GM19455 (cell line): ENCODE data around the gene AAGAB.
"Not testable (repeated sequence)": the region's sequence is repeated elsewhere in the genome, so short reads cannot be mapped to it uniquely, and the experiment has no call there.

Source experiments
- ATAC-seq: cut with Tn5 transposase; IDR thresholded peaks from one replicate; pipeline ENCODE4 v1.9.1; 2021; ENCODE audit not compliant: unreplicated experiment

Gene AAGAB

GRCh38 chr15:67253549-67254237, 768 bp downstream of the AAGAB start:
- no peak for ATAC-seq

GRCh38 chr15:67253101-67253500, 1.4 kb downstream of the AAGAB start:
- no peak for ATAC-seq

- ATAC-seq = no peak
Measured at GRCh38 chr15:67251318-67251717, 3.1 kb downstream of the AAGAB start.

GRCh38 chr15:67249830-67250229, 4.6 kb downstream of the AAGAB start:
- ATAC-seq = no peak

- ATAC-seq = no peak
Measured at GRCh38 chr15:67248011-67248505, 6.4 kb downstream of the AAGAB start.

GRCh38 chr15:67246606-67247005, 7.9 kb downstream of the AAGAB start:
- not testable (repeated sequence) for ATAC-seq

- no peak for ATAC-seq
Measured at GRCh38 chr15:67244971-67245478, 9.4 kb downstream of the AAGAB start.

GRCh38 chr15:67242708-67243111, 11.8 kb downstream of the AAGAB start:
- ATAC-seq = no peak

GRCh38 chr15:67241132-67241855, 13.2 kb downstream of the AAGAB start:
- peak; percentile 88 for ATAC-seq

GRCh38 chr15:67240235-67241131, 14.0 kb downstream of the AAGAB start:
- ATAC-seq = no peak

GRCh38 chr15:67232591-67232990, 21.9 kb downstream of the AAGAB start:
- no peak for ATAC-seq

- no peak for ATAC-seq
Measured at GRCh38 chr15:67230504-67230903, 24.0 kb downstream of the AAGAB start.

- no peak for ATAC-seq
Measured at GRCh38 chr15:67228286-67228685, 26.2 kb downstream of the AAGAB start.

- ATAC-seq = no peak
Measured at GRCh38 chr15:67227846-67228245, 26.6 kb downstream of the AAGAB start.

GRCh38 chr15:67227431-67227830, 27.0 kb downstream of the AAGAB start:
- ATAC-seq = no peak

- ATAC-seq = no peak
Measured at GRCh38 chr15:67225336-67225735, 29.1 kb downstream of the AAGAB start.

GRCh38 chr15:67224889-67225288, 29.6 kb downstream of the AAGAB start:
- ATAC-seq = no peak

- no peak for ATAC-seq
Measured at GRCh38 chr15:67219288-67219687, 35.2 kb downstream of the AAGAB start.

GRCh38 chr15:67218428-67218827, 36.0 kb downstream of the AAGAB start:
- no peak for ATAC-seq

GRCh38 chr15:67216859-67217258, 37.6 kb downstream of the AAGAB start:
- ATAC-seq = no peak

- ATAC-seq = no peak
Measured at GRCh38 chr15:67215102-67215501, 39.4 kb downstream of the AAGAB start.
